SK-N-DZ (cell line): ENCODE results near the gene GZMM.

Experiments
- DNase-seq: peaks from one replicate; pipeline ENCODE4 v3.0.0-alpha.2; 2015; ENCODE audit warnings: low spot score

GZMM gene

GRCh38 chr19:595326-596262 is 51.7 kb downstream of the GZMM start:
- no peak for DNase-seq

DNA sequence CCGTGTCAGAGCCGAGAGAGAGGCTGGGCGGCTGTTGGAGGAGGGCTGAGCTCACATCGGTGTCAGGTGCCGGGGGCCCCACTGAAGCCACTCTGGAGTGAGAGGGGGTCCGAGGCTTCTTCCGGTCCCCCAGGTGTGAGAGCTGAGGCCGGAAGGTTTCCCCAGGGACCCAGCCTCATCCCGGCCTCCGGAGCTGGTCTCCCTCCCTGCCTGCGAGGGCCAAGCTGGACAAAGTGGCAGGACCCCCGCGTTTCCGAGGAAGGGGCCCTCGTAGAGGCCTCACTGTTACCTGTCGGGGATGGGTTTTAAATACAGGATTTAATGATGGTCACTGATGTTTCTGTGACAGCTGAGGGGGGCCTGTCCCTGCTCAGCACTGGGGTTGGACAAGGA is 52.4 kb downstream of the GZMM start:
- no peak for DNase-seq

- DNase-seq: no peak
Measured at GRCh38 chr19:597406-598315, 53.8 kb downstream of the GZMM start.
